Stimulated activated CD4-positive, alpha-beta T cell treated with anti-CD3 and anti-CD28 coated beads, TNF-alpha, amount 100 ng/mL, for 48 hours (primary cell): ENCODE data around the gene RSBN1L.
"Not testable (repeated sequence)": the region's sequence is repeated elsewhere in the genome, so short reads cannot be mapped to it uniquely, and the experiment has no call there.

Experiments used
- DNase-seq, 3 donors: peaks; one replicate each; pipeline ENCODE4 v3.0.0-alpha.2; 2020; ENCODE audit warnings: low read depth in 3 of 3

The RSBN1L gene

DNA sequence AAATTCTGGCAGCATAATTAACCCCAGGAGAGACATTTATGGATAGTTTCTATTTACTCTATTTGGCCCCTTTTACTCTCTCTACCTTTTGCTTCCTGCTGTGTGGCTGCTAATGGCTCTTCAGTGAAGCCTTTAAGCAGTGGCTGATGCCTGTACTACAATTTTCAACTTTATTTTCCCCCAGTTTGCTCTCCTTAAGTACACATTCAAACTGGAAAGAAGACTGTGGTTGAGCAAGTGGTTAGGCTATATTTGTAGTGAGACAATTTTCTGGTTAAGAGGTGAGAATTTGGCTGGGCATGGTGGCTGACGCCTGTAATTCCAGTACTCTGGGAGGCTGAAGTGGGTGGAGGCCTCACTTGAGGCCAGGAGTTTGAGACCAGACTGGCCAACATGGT, 8.5 kb upstream of the RSBN1L start:
- DNase-seq = no peak

DNA sequence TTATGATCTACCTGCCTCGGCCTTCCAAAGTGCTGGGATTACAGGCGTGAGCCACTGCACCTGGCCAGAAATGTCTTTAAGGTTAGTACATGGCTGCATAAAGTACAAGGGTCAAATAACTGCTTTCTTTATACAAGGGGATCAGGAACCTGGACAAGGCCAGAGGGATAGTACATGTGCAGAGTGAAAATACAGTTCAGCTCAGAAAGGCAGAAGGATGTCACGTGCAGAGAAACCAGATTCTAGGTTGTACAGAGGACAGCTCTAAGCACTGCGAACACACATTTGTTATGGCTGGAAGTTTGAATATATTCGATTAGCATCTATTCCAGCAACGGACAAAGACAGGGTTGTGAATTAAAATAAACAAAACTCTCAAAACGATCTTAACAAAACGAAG, 6.0 kb upstream of the RSBN1L start:
- DNase-seq = no peak

DNA sequence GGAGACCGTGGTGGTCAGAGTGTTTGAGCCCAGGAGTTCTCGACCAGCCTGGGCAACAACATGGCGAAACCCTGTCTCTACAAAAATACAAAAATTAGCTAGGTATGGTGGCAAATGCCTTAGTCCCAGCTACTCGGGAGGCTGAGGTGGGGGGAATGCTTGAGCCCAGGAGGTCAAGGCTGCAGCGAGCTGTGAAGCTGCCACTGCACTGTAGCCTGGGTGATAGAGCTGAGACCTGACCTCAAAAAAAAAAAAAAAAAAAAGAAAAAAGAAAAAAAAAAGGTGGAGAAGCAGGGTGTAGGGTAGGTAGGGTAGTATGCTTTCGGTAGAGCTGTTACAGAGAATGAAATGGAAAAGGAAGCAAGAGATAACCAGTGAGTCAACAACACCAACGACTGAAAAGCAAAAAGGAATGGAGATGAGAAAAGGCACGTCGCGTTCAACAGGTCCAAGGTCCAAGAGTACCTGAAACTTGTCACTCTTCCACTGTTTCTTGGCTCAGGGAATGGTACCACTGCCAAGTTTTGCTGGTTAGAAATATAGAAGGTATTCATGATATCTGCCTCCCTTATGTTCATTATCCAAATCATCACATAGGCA, 4.3 kb upstream of the RSBN1L start:
- no peak for DNase-seq

DNA sequence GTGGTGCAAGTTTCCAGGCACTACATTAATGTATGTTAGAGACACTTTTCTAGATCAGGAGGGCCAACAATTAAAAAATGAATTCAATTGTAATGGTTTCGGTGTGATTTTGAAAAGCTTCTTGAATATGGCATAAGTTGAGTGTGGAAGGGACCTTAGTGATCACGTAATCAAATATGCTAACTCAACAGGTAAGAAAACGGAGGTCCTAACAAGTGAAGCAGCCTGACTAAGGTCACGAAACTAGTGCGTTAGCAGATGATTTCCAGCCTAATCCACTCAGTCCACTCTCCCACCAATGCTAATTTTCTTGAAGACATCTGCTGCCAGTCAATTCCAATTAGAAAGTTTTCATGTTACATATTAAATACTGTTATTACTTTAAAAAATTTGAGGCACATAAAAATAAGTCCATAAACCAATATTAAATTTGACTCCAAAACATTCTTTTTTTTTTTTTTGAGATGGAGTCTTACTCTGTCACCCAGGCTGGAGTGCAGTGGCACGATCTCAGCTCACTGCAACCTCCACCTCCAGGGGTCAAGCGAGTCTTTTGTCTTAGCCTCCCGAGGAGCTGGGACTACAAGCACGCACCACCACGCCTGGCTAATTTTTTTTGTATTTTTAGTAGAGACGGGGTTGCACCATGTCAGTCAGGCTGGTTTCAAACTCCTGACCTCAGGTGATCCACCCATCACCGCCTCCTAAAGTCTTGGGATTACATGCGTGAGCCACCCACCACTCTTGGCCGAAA, 2.3 kb upstream of the RSBN1L start:
- DNase-seq = no peak

DNA sequence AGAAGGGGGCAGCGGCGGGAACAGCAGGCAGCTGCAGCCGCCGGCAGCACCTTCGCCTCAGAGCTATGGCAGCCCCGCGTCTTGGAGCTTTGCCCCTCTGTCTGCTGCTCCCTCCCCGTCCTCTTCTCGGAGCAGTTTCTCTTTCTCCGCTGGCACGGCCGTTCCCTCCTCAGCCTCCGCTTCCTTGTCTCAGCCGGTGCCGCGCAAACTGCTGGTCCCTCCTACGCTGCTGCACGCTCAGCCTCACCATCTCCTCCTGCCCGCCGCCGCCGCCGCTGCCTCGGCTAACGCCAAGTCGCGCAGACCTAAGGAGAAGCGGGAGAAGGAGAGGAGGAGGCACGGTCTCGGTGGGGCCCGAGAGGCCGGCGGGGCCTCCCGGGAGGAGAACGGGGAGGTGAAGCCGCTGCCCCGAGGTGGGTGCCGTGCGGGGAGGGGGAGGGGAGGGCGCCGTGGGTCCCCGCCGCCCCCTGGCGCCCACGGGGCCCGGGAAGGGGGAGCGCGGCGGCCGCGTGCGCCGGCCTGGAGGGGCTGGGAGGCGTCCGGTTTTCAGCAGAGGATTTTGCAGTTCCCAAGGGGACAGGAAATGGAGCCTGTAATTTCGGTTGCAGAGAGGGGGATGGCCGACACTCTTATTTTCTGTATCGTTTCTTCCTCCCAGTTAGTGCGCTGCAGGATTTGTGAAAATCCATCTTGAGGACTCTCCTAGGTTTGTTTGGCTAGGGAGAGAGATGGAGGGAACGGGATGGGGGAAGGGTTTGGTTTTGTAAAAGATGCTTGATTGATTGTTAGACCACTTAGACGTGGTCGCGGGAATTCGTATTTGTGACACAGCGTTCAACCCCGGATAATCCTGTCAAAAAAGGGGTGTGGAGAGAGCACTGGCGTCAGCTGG, 630 bp downstream of the RSBN1L start:
- peak in 2 of 3 donors; percentile 37 to 60 for DNase-seq

DNA sequence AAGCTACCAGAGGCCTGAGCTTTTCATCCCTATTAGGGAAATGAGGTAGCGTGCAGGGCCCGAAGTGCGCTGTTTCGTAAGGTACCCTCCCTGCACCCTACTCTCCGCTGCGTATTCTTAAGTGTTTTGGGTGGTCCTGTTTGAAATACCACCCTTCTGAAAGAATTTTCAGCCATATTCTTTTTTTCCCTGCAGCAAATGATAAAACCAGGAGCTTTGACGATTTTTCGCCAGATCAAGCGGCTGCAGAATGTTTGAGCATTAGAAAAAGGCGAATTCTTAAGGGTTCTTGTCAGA, 1.2 kb downstream of the RSBN1L start:
- DNase-seq = no peak

DNA sequence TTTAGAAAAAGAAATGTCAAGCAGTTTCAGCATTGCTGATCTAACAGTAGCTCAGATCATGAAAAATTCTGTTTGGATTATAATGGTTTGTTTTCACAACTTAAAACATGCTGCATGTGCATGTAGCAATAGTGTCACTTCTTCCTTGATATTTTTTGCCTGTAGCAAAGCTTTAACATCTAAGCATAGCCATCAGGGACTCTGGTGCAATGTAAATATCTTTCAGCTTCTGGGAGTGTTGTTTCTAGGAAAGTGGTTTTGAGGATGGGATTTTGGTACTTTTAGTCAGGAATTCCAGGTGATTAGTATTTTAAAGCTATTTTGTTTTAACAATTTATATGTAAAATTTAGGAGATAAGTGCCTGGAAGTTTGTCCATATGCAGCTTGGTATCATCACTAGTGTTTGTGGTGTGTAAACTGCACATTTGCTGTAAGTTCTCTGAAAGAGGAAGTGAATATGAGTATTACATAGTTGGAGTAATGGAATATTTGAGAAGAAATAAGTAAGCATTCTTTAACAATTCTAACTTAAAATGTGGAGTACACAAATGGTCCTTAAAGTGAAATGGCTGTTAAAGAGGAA, 1.9 kb downstream of the RSBN1L start:
- DNase-seq = no peak

DNA sequence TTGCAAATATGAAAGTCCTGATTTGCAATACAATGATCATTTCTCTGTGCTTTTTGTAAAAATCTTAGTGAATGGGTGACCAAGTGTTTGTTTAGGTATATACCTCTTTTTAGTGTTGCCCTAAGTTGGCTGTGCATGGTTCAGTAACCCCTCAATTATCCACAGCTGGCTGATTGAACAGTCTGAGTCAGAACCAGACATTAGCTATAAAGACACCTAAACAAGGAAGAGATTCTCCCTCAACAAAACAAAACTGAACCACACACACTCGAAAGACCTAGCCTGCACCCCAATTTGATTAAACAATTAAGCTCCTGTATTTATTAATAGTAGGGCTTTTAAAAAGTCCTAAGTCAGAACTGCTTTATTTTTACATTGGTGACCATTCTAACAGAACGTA, 2.8 kb downstream of the RSBN1L start:
- no peak for DNase-seq

DNA sequence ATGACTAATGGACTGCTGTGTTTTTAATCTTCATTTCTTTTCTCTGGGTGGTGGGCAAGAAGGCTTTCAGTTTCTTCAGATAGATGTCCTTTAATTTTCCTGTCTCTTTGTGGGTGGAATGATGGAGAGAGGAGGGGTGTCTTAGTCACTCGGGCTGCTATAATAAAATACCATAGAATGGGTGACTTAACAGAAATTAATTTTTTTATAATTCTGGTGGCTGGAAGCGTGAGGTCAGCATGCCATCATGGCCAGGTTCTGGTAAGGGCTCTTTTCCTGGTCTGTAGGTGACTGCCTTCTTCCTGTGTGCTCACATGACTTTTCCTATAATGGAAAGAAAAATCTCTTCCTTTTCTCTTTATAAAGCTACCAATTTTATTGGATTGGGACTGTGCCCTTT, 6.3 kb downstream of the RSBN1L start:
- DNase-seq = no peak

DNA sequence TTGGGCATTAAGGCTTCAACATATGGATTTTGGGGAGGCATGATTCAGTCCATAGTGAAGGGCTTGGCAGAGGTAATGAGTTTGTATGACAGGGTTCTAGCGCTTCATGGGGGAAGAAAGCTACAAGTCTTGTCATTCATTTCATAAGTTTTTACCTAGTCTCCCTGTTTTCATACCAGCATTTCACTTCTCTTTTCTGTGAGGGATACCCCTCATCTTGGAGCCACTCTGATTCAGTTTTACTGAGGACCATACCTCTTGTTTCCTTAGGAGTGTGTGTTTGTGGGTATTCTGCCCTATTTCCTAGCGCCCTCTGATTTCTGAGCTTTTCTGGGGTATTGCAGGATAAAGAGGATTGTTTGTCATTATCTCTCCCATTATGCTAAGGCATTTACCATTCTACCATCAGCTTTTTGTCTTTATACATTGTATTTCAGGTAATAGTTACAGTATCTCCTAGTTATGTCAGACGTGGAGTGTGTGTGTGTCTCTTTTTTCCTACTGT, 6.8 kb downstream of the RSBN1L start:
- no peak for DNase-seq

DNA sequence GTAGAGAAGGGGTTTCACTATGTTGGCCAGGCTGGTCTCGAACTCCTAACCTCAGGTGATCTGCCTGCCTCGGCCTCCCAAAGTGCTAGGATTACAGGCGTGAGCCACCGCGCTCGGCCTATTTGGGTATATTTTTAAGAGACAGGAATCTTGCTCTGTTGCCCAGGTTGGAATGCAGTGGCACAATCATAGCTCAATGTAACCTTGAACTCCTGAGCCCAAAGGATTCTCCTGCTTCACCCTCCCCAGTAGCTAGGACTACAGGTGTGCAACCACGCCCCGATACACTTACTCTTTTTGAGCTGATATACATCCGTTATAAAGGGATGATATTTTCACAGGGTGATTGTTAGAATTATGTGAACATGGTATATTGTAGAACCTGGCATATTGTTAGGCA, 7.4 kb downstream of the RSBN1L start:
- not testable (repeated sequence) for DNase-seq

DNA sequence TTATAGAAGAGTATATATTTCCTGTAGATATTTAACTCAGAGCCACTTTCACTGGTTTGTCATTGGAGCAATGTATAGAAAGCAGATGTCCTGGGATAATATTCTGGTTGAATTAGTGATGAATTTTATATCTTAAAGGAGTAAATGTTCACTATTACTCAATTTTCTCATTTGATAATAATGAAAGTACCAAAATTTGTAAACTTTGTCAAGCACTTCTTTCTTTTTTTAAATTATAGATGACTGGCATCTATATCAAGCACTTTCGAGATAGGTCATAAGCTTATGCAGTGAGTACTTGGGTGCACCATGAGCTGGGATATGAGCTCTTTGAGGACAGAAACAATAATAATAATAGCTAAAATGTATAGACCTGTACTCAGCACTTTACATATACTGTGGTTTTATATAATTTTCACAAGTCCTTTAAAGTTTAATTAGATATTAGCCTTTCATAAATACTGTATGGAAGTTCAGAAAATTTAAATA, 11.3 kb downstream of the RSBN1L start:
- no peak for DNase-seq

DNA sequence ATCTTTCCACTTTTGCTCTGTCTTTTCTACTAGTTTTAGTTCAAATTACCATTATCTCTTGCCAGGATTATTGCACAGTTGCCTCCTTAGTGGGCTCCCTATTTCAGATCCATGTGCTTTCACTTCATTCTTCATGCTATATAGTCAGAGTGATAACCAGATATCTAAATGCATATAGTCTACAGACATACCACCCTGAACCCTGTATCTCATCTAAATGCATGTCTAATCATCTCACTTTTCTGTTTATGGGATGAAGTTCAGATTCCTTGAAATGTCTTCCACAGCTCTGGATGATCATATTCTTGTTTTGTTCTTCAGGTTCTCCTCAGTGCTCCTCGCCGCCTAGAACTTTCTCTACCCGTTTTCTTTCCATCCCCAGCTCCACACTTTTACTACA, 13.8 kb downstream of the RSBN1L start:
- DNase-seq = no peak

DNA sequence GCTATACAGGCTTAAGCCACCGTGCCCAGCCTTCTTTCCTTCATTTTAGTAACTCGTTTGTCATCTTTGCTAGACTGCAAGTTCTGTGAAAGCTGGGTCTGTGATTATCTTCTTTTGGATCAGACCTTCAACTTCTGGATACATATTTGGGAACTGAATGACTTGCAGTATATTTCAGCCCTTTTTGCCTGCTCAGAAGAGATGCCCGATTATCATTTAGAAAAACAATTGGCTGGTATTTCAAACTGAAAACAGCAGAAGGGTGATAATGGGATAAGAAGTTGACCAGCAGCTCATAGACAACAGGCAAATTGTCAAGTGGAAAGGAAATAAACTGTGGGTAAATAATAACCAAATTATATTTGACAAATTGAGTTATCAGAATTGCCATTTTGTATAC, 14.6 kb downstream of the RSBN1L start:
- no peak for DNase-seq

DNA sequence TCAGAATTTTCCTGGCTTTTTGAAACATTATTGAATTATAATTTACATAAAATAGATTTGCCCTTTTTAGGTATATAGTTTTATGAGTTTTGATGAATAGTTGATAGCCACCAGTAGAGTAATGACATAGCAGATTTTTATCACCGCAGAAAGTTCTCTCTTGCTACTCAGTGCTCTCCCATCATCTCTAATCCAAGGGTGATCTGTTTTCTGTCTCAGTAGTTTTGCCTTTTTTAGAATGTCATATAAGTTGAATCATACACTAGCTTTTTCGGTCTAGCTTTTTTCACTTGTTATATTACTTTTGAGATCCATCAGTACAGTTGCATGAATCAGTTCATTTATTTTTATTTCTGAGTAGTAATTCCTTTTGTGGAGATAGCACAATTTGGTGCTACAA, 17.9 kb downstream of the RSBN1L start:
- DNase-seq = no peak

DNA sequence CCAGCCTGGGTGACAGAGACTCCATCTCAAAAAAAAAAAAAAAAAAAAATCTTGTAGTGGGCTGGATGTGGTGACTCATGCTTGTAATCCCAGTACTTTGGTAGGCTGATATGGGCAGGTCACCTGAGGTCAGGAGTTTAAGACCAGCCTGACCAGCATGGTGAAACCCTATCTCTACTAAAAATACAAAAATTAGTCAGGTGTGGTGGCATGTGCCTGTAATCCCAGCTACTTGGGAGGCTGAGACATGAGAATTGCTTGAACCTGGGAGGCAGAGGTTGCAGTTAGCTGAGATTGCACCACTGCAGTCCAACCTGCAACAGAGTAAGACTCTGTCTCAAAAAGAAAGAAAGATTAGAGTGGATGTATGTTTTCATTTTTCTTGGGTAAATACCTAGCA, 18.7 kb downstream of the RSBN1L start:
- DNase-seq = not testable (repeated sequence)

DNA sequence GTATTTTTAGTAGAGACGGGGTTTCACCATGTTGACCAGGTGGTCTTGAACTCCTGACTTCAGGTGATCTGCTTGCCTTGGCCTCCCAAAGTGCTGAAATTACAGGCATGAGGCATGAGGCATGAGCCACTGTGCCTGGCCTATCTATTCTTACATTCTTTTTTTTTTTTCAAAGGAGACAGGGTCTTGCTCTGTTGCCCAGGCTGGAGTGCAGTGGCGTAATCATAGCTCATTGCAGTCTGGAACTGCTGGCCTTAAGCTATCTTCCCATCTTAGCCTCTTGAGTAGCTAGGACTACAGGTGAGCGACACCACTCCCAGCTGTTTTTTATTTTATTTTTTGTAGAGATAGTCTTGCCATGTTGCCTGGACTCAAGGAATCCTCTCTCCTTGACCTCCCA, 20.5 kb downstream of the RSBN1L start:
- DNase-seq = no peak

DNA sequence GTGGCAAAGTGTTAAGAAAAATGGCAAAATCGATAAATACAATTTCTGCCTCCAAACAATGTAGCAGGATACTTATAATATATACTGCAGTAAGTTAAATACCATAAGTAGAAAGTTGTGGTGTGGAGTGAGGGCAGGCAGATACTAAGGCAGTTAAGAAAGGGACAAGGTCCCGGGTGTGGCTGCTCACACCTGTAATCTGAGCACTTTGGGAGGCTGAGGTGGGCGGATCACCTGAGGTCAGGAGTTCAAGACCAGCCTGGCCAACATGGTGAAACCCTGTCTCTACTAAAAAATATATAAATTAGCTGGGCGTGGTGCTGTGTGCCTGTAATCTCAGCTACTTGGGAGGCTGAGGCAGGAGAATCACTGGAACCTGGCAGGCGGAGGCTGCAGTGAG, 21.3 kb downstream of the RSBN1L start:
- not testable (repeated sequence) for DNase-seq

DNA sequence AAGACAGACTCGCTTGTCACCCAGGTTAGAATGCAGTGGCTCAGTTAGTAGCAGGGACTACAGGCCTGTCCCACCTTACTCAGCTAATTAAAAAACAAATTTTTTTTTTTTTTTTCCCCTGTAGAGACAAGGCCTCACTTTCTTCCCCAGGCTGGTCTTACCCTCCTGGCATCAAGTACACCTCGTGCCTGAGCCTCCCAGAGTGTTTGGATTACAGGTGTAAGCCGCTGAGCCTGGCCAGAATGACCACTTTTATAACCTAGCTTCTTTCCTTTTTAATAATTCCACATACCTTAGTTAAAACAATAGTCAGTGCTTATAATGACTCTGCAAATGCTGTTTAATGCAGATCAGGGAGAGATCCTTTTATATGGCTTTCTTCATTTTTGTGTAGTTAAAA, 31.3 kb downstream of the RSBN1L start:
- DNase-seq = no peak

DNA sequence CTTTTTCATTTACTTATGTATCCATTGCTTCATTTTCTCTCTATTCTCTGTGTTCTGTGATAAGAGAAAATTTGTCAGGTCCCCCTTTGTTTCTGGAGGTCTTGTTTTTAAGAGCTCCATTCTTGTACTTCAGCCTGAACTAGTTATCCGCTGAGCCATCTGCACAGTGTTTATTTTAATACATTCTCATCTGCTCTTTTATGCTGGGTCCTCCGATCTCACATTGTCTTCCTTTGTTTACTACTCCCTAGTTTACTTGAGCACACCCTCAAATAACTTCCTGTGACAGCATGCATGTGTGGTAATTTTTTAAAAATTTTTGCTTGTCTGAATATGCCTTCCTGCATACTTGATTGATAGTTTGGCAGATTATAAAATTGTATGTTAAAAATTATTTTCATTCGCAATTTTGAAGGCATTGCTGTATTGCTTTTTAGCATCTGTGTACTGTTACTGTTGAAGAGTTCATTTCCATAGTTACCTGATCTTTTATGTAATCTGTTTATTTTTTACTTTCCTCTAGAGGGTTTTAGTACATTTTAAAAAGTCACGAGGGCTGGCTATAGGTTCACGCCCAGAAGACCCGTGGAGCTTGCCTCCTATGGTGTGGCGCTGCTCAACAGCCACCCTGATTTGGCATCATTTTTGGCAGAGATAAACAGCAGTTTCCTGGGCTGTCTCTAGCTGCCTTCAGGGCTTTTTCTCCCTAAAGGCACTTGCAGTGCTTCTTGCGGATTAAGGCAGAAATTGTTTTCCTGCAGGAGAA, 31.9 kb downstream of the RSBN1L start:
- no peak for DNase-seq

DNA sequence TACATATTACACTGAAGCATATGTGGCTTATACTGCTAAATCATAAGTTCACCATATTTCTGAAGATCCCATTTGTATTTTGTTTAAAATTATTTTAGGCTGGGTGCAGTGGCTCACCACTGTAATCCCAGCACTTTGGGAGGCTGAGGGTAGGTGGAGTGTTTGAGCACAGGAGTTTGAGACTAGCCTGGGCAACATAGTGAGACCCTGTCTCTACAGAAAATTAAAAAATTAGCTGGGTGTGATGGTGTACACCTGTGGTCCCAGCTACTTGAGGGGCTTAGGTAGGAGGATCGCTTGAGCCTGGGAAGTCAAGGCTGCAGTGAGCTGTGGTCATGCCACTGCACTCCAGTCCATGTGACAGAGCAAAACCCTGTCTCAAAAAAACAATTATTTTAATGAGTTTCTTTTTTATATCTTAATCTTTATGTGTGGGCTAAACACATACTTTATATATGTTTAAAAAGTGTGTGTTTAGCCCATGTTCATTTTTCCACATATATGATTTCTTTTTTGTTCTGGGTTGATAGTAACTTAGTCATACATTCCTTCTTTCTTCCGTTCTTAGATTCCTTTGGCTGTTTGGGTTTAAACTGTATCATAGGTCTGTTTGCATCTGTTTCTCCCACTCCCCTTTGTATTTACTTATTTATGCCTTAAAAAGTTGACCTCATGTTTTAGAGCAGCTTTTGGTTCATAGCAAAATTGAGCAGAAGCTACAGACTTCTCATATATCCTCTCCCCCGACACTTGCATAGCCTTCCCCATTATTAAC, 33.5 kb downstream of the RSBN1L start:
- DNase-seq = no peak
